HT1080 (cell line): ENCODE measurements around the gene CCDC28A. TPM values are rescaled to one million over a fixed set of nuclear protein-coding genes. Genes with fewer than 3 reads are reported as not detected.
"Not testable (repeated sequence)": the region's sequence is repeated elsewhere in the genome, so short reads cannot be mapped to it uniquely, and the experiment has no call there.

Source experiments
- DNase-seq: peaks from one replicate; pipeline ENCODE4 v3.0.0-alpha.2; 2015; ENCODE audit warnings: low read depth
- polyA plus RNA-seq, 2 experiments: library from polyadenylated mRNA; depleted of rRNA; stranded (reverse); fragments of >200 nt; gene quantifications; 2 replicates each; pipeline ENCODE4 v1.2.3, GENCODE V29; 2015
- total RNA-seq: library from RNA; depleted of rRNA; stranded (reverse); fragments of >200 nt; shearing (Covaris generic); gene quantifications from 2 replicates; pipeline ENCODE4 v1.2.3, GENCODE V29; 2014; rRNA removed

CCDC28A gene
- 19.7 and 22.5 TPM in 2 replicates for total RNA-seq
- 33.1 and 33.5 TPM in 2 replicates for polyA plus RNA-seq (2015; cell fraction: cytosol; rRNA removed)
- 12.8 and 13.0 TPM in 2 replicates for polyA plus RNA-seq (2015; cell fraction: nucleus; rRNA removed)

DNA sequence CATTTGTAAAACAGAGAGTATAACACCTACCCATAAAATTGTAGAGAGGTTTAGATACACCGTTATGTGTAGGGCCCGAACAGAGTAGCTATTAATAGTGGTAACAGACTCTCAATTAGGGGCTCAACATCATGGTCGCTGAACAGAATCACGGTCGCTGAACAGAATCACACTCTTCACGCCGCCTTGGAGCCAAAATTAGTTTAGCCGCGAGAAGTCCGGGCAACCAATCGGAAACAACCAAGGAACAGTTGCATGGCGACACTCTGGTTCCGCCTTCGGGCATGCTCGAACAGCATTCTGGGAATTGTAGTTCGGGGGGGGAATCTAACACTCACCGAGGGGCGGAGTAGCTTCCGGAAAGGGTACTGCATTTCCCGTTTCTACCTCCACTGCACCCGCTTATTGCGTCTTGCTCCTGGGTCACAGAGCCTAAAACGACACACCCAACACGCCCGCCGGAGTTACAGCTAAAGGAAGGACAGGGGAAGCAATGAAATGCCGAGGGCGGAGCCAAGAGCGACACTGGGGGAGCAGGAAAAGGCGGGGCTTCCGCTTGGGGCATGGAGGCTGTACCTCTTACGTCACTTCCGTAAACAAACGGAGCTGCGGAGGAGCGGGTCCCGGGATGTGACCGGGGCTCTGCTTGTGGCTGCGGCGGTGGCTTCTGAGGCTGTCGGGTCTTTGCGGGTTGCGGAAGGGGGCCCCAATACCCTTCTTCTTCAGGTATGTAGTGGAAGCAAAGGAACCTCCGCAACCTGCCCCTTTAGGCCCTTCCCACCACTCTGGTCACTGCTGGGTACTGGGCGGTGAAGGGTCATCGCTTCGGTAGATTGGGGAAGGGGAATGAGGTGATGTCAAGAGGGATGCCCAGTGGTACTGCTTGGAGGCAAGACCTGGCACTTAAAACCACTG lies at the start of gene CCDC28A:
Gene CCDC28A (plus strand): TSS at position 593 of the 915 bp plus-strand sequence. CDS start 2,352 bp downstream, outside the sequence.
- peak; percentile 94 for DNase-seq

DNA sequence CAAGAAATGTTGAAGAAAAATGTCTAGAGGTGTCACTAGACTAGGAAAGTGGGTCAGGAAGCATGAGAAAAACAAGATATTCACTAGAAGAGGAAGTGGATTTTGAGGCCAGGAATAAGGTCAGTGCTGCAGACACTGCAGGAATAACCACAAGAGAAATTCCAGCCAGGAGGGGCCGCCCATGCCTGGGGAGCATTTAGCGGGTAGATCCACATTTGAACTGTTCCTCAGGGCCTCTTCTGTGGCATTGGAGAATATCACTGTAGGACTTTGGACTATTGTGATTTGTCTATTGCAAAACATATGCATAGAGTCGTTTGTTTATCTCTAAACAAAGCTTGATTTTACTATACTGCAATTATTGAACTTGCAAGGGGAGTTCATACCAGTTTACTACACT lies 49.6 kb upstream of the CCDC28A start:
- DNase-seq: peak; percentile 72

DNA sequence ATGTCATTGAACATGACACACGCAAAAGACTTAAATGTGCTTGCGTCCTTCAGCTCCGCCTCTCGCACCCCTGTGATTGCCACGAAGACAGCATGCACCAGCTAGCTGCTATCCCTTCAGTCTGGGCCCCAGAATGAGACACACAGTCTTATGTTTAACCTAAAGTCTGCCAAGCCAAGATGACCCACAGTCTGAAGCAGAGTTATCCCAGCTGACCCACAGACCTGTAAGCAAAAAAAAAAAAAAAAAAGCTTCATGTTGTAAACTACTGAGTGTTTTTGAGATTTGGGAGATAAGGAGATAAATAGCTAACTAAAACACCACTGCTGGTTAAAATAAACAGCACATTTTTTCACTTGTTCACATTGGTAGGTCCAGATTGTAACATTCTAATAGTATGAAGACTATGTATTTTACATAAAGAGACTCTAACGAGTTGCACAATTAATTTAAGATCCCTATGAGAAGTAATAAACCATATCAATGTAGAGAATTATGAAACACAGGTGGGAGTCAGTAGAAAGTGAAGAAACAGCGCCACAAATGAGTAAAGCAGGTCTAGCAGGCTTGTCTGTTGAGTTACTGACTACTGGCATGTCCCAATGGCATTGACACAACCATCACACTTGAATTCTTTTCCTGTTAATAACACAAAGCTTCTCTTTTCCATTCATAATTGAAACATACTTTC lies 47.4 kb upstream of the CCDC28A start:
- DNase-seq: no peak

DNA sequence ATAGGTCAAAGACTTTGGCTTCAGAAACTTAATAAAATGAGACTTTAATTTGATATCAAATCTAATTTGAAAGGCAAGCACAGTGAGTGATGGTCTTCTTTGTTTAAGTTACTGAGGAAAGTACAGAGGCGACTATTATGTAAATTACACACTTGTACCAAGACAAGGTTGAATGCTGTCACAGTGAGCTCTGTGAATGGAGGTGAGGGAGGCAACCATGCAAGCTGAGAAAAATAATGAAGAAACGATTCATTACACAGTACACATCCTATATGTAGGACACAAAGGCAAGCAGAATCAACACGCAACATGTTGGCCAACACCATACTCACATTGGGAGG lies 46.8 kb upstream of the CCDC28A start:
- DNase-seq: no peak

DNA sequence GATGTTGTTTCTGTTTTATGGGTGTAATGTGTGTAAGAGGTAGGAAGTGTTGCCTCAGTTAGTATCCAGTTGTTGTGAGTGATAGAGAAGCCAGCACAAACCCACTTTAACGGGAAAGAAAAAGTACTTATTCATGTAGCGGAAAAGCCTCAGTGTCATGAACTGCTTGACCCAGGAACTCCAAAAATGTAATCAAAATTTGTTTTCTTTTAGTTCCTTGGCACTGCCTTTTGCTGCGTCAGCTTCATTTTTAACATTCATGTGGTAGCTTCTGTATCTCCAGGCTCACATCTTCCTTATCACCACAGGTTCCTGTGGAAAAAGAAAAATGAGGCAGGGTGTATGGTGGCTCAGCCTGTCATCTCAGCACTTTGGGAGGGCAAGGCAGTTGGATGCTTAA lies 46.4 kb upstream of the CCDC28A start:
- DNase-seq: no peak

DNA sequence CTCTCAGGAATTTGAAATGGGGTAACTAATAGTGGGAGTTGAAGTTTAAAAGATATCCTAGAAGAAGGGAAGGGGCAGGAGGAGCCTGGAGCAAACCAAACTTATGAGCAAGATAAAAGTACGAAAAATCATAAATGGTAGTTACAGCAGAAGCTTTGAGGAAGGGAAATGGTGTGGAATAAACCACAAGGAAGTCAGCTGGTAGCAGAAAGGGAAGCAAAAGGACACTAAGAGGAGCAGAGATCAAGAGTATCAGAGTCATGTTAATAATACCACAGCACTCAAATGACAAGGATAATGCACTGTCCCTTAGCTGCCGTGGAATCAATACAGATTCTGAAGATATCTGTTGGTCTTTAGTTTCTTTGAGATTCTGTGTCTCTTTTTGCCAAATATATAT lies 44.9 kb upstream of the CCDC28A start:
- no peak for DNase-seq

DNA sequence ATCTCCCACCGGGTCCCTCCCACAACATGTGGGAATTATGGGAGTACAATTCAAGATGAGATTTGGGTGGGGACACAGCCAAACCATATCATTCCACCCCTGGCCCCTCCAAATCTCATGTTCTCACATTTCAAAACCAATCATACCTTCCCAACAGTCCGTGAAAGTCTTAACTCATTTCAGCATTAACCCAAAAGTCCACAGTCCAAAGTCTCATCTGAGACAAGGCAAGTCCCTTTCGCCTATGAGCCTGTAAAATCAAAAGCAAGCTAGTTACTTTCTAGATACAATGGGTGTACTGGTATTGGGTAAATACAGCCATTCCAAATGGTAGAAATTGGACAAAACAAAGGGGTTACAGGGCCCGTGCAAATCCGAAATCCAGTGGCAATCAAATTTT lies 43.5 kb upstream of the CCDC28A start:
- not testable (repeated sequence) for DNase-seq

DNA sequence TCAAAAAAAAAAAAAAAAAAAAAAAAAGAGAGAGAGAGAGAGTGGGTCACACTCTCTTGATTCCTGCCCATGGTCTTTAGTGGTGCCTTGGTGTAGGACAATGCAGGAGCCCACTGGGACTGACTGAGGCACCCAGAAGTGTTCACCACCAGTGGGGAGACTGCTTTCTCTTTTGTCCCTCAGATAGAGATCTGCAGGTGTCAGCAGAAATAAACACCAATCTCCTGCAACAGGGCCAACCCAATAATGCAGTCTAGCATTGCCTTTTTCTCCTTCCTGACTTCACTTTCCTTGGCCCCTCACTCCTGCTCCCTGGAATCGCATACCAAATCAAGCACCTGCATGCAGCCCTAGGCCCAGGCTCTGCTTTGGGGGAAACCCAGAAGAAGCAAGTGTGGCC lies 39.0 kb upstream of the CCDC28A start:
- no peak for DNase-seq

DNA sequence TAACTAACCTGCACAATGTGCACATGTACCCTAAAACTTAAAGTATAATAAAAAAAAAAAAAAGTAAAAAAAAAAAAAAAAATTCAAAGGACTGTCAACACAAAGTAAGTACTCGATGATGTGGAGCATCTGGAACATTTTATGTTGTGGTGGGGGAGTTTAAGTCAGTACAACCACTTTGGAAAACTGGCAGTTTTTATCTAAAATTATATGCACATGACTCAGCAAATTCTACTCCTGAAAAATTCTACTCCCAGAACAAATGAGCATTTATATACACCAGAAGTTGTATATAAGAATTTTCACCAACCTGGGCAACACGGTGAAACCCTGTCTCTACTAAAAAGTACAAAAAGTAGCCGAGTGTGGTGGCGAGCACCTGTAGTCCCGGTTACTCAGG lies 36.9 kb upstream of the CCDC28A start:
- DNase-seq: no peak

DNA sequence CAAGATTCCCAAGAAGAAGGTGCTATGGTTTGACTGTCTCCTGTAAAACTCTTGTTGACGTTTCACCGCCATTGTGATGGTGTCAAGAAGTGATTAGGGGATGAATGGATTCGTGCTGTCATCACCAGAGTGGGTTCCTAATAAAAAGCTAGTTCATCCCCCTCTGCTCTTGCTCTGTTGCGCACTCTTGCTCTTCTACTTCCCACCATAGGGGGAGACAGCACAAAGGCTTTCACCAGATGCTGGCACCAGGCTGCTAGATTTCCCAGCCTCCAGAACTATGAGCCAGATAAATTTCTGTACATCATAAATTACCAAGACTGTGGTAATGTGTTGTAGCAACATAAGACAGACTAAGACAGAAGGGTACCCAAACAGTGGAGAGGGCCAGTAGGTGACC lies 21.6 kb upstream of the CCDC28A start:
- no peak for DNase-seq

DNA sequence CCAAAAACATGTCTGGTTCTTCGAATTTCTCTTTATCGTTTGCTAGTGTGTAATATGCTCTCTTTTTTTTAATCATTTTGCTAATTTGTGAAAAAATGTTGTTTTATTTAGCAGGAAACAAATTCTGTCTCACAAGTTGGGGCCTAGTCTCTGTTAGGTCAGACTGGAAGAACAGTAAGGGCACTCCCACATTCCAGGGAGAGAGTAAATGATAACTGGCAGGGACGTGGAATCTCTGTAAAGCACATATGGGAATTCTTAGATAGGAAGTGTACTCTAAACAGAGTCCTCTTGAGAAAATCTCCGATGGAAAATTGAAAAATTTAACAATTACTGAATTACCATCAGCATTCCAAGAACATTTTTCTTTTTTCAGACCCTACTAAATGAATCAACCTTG lies 16.4 kb upstream of the CCDC28A start:
- no peak for DNase-seq

DNA sequence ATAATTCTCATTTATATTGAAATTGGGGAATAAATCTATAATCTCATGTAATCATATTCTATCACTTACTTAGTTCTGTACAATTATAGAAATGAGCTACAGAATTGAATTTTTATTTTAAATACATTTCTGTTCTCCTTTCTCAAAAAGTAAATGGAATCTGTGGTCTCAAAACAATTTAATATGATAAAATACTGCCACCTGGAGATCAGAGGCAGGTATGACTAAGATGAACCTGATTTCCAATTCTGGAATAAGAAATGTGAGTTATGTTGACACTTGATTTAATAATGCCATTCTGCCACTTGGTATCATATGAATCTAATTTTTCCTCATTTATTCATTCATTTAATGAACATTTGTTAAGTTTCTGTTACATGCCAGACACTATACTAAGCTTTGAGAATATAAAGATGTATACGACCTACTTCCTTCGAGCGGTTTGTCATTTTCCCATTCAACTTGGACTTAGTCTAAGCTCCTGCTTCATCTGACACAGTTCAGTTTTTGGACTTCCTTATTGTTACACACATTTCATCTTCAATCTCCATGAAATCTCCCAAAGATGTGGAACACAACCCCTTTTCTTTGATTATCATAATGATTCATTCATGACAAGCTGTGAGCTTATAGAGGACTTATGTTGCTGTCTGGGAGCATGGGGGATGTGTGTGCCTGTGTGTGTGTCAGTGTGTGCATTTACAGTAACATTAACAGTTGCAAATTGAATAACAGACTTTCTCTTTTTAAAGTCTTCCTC lies 7.5 kb upstream of the CCDC28A start:
- DNase-seq: peak; percentile 18

DNA sequence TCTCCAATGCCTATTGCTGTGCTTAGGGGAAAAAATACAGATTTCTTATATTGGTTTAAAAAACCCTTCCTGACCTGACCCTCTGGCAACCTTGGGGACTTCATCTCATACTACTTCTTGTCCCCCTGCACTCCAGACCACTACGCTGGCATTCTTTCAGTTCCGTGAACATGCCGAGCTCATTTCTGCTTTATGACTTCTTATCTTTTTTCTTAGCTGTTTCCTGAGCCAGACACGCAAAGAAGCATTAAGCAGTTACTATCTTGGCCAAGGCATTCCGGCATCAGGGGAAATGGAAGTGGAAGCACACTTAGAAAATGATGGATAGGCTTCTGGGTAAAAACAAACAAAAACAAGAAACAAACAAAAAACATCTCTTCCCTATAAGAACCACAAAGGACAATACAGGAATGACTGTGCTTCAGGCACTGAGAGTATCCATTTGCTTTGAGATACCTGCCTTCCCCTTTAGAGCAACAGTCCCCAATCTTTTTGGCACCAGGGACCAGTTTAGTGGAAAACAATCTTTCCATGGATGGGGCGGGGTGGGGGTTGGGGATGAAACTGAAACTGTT lies 4.4 kb upstream of the CCDC28A start:
- DNase-seq: no peak

DNA sequence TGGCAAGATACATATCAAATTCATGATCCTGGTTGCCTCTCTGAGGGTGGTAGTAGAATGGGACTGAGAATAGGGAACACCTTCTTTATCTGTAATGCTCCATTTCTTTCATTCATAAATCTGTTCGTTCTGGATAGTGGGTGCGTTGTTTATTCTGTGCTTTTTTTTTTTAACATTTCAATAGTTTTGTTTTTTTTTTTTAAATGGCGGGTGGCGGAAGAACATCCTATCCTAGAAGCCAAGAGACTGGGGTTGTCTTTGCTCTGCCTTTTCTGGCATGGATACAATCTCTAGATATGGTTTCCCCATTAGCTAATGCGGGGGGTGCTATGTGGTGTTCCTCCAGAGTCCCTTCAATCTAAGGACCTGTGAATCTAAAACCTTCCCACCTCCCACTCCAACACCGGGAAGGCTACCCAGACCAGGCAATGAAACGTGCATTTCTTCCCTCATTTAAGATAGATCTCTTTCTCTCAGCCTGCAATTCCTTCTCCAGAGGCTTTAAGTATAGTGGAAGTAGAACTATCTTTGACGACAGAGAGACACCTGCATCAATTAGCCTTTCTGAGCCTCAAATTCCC lies 883 bp upstream of the CCDC28A start:
- DNase-seq: no peak

DNA sequence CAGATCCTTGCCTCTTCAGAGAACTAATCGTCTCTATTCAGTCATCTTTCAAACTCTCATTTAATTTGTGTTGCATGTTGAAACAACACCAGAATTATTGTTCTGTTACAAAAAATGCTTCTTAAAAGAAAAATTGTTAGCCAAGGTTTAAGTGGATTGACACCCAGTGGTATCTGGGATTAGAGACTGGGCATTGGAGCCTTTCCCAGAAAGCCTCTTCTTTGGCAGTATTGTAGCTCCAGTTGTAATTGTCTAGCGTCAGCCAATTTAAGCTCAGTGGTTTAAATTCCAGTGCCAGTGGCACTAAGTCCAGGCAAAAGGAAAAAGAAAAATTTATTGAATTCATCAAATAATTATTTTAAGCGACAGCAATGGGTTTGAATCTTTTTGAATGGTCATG lies 801 bp downstream of the CCDC28A start:
- DNase-seq: no peak

DNA sequence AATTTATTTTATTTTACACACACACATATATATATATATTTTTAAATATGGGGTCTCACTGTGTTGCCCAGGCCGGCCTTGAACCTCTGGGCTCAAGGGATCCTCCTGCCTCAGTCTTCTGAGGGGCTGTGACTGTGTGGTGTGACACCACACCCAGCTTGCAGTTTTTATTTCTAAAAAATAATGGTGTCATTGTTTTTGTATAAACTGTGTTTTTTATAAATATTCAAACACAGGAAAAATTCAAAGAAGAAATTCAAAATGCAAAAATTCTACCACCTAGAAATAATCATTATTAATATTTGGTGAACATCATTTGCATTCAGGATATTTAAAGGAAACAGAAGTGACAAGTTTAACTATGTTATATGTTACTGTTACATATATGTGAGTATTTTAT lies 3.1 kb downstream of the CCDC28A start:
- no peak for DNase-seq

DNA sequence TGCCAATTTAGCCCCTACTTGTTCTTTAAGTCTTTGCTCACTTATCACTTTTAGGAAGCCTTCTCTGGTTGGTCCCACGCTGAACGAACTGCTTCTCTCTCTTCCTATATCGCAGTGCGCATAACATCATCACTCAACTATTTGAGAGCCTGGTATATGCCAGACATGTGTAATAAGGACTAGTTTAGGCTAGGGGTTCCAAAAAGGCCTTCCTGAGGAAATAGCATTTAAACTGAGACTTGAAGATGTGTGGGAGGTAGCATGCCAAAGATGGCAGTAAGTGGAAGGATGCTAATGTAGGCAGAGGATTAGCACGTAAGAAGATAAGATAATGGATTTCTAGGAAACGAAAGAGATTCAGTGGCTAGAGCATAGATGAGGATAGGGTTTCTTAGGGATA lies 4.8 kb downstream of the CCDC28A start:
- DNase-seq: no peak

DNA sequence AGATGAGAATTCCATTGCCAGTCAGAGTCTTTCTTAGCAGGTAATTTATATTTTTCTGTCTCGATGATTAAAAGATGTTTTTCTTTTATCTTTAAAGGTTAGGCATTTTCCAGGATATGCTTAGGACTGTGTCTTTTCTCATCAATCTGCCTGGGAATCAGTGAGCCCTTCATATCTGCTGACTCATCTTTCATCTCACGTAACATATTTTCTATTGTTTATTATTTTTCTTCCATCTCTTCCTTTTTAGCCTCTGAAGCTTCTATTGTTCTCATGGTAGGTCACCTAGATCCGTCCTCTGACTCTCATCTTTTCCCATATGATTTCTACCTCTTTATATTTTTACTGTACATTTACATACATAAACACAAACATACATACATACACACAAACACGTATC lies 8.7 kb downstream of the CCDC28A start:
- no peak for DNase-seq

DNA sequence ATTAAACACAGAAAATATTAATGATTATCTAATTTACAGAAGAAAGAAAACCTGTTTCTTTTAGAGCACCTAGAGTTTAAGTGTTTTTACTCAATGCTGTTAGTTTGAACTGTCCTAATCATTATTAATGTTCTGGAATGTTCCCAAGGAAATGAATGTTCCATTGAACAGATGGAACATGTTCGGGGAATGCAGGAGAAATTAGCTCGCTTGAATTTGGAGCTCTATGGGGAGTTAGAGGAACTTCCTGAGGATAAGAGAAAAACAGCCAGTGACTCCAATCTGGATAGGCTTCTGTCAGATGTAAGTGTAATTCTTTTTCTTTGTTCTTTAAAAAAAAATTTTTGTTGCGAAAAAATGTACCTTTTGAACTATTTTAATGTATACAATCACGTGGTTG lies 11.5 kb downstream of the CCDC28A start:
- DNase-seq: no peak

DNA sequence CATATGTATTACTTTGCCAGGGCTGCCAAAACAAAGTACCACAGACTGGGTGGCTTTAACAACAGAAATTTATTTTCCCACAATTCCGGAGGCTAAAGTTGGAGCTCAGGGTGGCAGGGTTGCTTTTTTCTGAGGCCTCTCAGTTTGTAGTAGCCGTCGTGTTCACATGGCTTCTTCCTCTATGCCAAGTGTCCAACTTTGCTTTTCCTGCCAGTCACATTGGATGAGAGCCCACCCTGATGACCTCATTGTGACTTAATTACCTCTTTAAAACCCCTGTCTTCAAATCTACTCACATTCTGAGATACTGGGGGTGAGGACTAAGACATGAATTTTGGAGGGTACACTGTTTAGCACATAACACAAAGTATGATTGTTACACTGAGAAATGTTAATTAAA lies 12.4 kb downstream of the CCDC28A start:
- no peak for DNase-seq

DNA sequence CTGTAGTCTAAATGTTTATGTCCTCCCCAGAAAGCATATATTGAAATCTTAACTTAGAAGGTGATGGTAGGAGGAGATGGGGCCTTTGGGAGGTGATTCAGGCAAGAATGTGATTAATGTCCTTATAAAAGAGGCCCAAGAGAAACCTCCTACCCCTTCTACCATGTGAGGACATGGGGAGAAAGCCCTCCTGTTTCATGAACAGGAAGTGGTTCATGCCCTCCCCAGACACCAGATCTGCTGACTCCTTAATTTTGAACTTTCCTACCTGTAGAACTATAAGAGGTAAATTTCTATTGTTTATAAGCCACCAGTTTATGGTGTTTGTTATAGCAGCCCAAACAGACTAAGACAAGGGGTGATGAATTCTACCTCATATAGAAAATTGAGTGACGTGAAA lies 13.6 kb downstream of the CCDC28A start:
- DNase-seq: no peak
